Gastrocnemius medialis (tissue), 4 donors: ENCODE data around the gene EP300.

ENCODE experiments used
- CTCF ChIP-seq, 5 experiments: fragments of 450-650 bp in 3 of 5; fragments of 200-600 bp in 2 of 5; sonication (generic) in 2 of 5; IDR thresholded peaks in 4 of 5; conservative IDR thresholded peaks in 1 of 5; 1 replicate in 4 of 5; 2 replicates in 1 of 5; pipeline ENCODE4 v1.5.1; 2016 to 2019; ENCODE audit warnings: antibody characterized with exemption in 5 of 5, mild to moderate bottlenecking in 3 of 5, moderate library complexity in 3 of 5
- POLR2A ChIP-seq, 2 donors: fragments of 450-650 bp; IDR thresholded peaks; one replicate each; pipeline ENCODE4 v1.6.1; 2017; ENCODE audit warnings: antibody characterized with exemption in 2 of 2, mild to moderate bottlenecking in 2 of 2, moderate library complexity in 2 of 2

- TF ChIP-seq POLR2A (IDR thresholded peaks at IDR 0.05) (no peak), CTCF (IDR thresholded peaks at IDR 0.05 in 4 of 5, conservative IDR thresholded peaks at IDR 0.05 in 1 of 5) (no peak)
Measured at GRCh38 chr22:41074941-41075710, 17.3 kb upstream of the EP300 start.
